ENCODE measurements around the gene ZDHHC11.

DNA sequence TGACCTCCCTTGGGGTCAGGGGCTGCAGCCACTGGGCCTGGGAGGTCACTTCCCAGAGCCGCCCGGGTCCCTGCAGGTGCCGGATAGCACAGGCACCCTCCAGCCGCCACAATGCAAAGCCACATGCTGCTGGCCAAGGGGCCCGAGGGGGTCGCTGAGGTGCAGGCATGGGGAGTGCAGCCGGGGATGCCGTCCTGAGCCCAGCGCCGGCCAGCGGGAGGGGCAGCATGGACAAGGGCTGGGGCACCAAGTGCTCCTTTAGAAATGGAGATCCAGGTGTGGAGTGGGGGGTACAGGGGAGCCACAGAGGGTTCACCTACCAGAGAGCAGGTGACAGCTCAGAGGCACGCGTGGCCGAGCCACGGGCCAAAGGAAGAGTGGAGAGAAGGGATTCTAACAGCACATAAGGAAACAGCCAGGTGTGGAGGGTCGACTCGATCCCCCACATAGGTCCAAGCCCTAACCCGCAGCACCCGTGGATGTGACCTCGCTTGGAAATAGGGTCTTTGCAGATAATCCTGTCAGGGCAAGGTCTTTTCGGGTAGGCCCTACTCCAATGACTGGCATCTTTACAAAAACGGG lies 90.9 kb downstream of the ZDHHC11 start:
- TF ChIP-seq CTCF (IDR thresholded peaks at IDR 0.05) = no peak
- no peak for TF ChIP-seq POLR2A (IDR thresholded peaks at IDR 0.05)
